GM18505 (cell line): ENCODE results near the gene ROCK2.

Source experiments
- ATAC-seq: cut with Tn5 transposase; IDR thresholded peaks from one replicate; pipeline ENCODE4 v1.9.1; 2021; ENCODE audit not compliant: unreplicated experiment
- POLR2A ChIP-seq: IDR thresholded peaks from 4 replicates; pipeline ENCODE4 v1.6.1; 2011; ENCODE audit warnings: borderline replicate concordance; ENCODE audit not compliant: insufficient read depth, insufficient read length; ENCODE audit errors: extremely low read depth

ROCK2 gene

GRCh38 chr2:11376071-11376470 is 31.6 kb upstream of the ROCK2 start:
- ATAC-seq: no peak
- TF ChIP-seq POLR2A: no peak

- no peak for TF ChIP-seq POLR2A
- ATAC-seq: no peak
Observed at GRCh38 chr2:11375689-11376027, 31.2 kb upstream of the ROCK2 start.

- no peak for ATAC-seq
- TF ChIP-seq POLR2A: no peak
Observed at GRCh38 chr2:11375025-11375688, 30.7 kb upstream of the ROCK2 start.

GRCh38 chr2:11373096-11373495 is 28.7 kb upstream of the ROCK2 start:
- no peak for TF ChIP-seq POLR2A

GRCh38 chr2:11371092-11371937 is 26.9 kb upstream of the ROCK2 start:
- ATAC-seq: no peak
- TF ChIP-seq POLR2A: no peak

More at GRCh38 chr2:11373096-11373495, 28.7 kb upstream of the ROCK2 start:
- no peak for ATAC-seq

- no peak for ATAC-seq
- TF ChIP-seq POLR2A: no peak
Observed at GRCh38 chr2:11370377-11371091, 26.1 kb upstream of the ROCK2 start.

GRCh38 chr2:11368059-11368572 is 23.7 kb upstream of the ROCK2 start:
- no peak for TF ChIP-seq POLR2A
- ATAC-seq: no peak

- no peak for TF ChIP-seq POLR2A
- no peak for ATAC-seq
Observed at GRCh38 chr2:11367170-11367730, 22.8 kb upstream of the ROCK2 start.

GRCh38 chr2:11366326-11366741 is 21.9 kb upstream of the ROCK2 start:
- TF ChIP-seq POLR2A: no peak
- no peak for ATAC-seq

- ATAC-seq: no peak
- no peak for TF ChIP-seq POLR2A
Observed at GRCh38 chr2:11365096-11365879, 20.9 kb upstream of the ROCK2 start.

- ATAC-seq: no peak
- TF ChIP-seq POLR2A: no peak
Observed at GRCh38 chr2:11364565-11364887, 20.1 kb upstream of the ROCK2 start.

GRCh38 chr2:11363868-11364564 is 19.6 kb upstream of the ROCK2 start:
- TF ChIP-seq POLR2A: no peak
- ATAC-seq: no peak
